Inflammatory macrophage treated with lipopolysaccharide for 4 hours (primary cell): Measurements from ENCODE around the gene OR2L3.
"Not testable (repeated sequence)": the region's sequence is repeated elsewhere in the genome, so short reads cannot be mapped to it uniquely, and the experiment has no call there.

Source experiments
- DNase-seq: peaks from one replicate; pipeline ENCODE4 v3.0.0-alpha.2; 2020

The OR2L3 gene, protein sequence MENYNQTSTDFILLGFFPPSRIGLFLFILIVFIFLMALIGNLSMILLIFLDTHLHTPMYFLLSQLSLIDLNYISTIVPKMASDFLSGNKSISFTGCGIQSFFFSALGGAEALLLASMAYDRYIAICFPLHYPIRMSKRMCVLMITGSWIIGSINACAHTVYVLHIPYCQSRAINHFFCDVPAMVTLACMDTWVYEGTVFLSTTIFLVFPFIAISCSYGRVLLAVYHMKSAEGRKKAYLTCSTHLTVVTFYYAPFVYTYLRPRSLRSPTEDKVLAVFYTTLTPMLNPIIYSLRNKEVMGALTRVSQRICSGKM

DNA sequence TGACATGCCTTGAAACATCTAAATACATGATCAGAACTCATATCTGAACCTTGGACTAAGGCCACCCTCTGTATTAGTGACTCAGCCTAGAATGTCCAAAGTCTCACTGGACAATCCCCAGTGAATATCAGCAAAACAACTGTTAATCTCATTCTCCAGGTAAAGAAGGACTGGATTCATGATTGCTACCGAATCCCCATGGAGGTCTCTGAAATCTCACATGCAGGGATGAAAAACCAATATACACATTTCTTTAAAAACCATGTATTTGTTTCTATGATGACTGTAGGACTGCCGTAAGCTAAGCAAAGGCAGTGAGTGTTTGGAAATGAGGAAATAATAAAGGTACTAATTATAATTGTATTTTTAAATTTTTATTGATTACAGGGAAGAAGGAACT lies at the start of gene OR2L3:
OR2L3 (plus strand) TSS at position 301 of the 400 bp plus-strand sequence. CDS start 13,846 bp downstream, outside the sequence.
- no peak for DNase-seq

DNA sequence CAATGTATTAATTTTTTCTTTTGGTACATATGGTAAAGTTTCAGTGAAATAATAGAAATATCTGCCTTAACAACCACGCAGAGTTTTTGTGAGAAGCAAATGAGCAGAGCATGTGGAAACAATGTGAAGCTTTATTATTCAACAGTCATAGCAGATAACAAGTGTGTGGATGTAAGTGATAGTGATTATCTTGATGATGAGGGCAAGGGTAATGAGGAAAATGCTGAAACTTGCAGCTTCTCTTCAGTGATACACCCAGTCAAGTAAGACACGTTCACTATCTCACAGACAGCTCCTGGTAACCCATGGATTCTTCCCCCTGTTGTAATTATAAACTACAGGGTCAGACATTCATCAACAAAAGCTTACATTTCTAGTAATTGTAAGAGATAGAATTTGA lies 47.8 kb upstream of the OR2L3 start:
- DNase-seq = no peak

DNA sequence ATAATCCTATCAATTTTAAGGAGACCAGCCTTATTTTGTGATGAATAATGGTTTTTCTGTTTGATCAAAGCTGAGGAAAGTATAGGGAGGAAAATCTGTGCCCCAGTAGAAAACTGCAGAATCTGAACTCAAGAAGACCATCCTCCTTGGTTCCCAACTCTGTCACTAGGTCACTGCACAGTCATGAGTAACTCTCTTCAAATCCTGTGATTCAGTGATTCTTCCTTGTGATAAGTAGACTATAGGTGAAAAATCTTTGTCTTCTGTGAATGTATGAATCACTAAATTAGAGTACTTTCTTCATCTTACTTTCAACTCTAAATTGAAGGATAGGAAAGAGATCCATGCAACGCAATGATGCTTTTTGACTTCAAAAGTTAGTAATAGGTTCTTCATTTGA lies 46.5 kb upstream of the OR2L3 start:
- no peak for DNase-seq

DNA sequence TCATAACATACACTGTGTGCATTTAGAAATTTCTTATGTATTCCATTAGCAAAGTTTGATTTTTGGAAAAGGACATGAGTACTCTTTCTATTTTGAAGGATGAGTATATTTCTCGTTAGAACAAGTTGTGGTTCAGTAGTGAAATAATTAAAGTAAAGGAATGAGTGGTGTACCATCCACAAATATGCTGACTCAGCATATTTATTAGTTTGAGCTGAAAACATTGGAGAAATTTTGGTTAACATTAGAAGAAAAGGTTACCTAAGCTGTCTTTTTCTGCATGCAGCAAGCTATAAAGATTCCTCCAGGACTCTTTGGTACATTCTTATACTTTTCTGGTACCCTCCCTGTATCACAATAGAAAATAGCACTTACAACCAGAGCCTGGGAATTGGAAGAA lies 38.9 kb upstream of the OR2L3 start:
- DNase-seq = no peak

DNA sequence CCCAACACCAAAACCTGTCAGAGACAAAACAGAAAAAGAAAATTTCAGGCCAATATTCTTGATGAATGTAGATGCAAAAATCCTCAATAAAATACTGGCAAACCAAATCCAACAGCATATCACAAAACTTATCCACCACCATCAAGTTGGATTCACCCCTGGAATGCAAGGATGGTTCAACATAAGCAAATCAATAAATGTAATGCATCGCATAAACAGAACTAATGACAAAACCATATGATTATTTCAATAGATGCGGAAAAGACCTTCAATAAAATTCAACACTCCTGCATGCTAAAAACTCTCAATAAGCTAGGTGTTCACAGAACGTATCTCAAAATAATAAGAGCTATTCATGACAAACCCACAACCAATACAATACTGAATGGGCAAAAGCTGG lies 37.0 kb upstream of the OR2L3 start:
- DNase-seq = no peak

DNA sequence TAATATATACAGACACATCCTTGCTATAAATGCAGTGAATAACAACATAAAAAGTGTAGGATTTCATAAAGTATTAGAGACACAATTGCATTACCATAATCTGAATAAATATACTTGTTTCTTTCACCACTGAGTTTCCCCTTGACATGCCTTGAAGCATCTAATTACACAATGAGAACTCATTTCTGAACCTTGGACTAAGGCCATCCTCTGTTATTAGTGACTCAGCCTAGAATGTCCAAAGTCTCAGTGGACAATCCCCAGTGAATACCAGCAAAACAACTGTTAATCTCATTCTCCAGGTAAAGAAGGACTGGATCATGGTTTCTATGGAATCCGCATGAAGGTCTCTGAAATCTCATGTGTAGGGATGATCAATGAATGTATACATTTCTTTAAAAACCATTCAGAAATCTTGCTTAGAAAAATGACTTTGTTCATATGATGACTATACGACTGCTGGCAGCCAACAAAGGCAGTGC lies 33.4 kb upstream of the OR2L3 start, which contains the start of gene OR2L5:
OR2L5 (plus strand) TSS at position 432 of the 482 bp plus-strand sequence. CDS start 8,288 bp downstream, outside the sequence.
- no peak for DNase-seq

DNA sequence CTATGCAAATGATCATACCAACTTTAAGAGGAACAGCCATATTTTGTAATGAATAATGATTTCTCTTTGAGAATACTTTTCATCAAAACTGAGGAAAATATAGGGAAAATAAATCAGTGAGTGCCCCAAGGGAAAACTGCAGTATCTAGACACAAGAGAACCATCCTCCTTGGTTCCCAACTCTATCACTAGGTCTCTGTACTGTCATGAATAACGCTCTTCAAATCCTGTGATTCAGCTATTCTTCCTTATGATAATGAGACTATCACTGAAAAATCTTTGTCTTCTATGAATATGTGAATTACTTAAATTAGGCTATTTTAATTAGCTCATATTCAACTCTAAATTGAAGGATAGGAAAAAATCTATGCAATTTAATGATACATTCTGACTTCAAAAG lies 30.8 kb upstream of the OR2L3 start:
- DNase-seq = no peak

DNA sequence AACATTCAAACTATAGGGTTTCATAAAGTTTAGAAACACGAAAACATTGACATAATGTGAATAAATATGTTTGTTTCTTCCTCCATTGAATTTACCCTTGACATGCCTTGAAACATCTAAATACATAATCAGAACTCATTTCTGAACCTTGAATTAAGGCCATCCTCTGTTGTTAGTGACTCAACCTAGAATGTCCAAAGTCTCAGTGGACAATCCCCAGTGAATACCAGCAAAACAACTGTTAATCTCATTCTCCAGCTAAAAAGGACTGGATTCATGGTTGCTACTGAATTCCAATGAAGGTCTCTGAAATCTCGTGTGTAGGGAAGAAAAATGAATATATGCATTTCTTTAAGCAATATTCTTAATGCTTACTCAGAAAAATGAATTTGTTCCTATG lies 16.9 kb upstream of the OR2L3 start, which contains the start of gene OR2L2:
OR2L2 (plus strand) TSS at position 301 of the 400 bp plus-strand sequence. CDS start 8,198 bp downstream, outside the sequence.
- no peak for DNase-seq

DNA sequence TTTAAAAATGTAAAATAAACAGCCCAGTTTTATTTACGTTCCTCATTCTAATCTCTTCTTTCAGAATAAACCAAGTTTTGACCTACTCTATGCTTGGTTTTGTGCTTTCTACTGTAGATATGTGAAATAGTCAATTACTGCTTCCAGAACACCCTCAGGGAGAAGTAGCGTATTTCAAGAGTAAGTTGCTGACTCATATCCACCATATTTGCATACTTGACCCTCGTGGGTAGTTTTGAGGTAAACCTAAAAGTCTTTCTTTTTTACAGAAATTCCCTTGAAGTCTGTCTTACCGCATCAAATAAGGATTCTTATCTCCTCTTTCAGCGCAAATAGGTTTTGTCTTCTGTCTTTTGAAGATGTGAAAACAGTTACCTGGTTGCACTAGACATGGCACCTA lies 1.4 kb upstream of the OR2L3 start:
- DNase-seq = no peak

DNA sequence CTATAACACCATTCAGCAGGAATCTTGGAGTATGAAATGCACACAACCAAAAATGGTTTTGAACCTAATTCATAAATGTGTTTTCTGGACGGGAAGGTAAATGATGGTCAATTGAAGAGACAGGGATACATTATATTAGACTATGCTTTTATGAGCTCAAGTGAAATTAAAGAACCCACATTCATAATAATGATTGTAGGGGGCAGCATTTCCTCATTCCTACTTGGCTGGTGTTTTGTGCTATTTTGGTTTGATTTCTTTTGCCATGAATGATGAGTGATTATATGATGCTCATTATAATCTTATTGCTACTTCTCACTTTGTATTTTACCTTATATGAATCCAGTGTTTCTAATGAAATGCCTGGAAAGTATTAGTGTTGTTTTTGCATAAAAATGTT lies 372 bp downstream of the OR2L3 start:
- no peak for DNase-seq

DNA sequence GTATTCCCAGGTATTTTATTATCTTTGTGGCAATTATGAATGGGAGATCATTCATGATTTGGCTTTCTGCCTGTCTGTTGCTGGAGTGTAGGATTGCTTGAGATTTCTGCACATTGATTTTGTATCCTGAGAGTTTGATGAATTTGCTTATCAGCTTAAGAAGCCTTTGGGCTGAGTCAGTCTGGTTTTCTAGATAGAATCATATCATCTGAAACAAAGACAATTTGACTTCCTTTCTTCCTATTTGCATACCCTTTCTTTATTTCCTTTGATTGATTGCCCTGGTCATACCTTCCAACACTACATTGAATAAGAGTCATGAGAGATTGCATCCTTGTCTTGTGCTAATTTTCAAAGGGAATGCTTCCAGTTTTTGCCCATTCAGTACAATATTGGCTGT lies 8.0 kb downstream of the OR2L3 start:
- DNase-seq = no peak

DNA sequence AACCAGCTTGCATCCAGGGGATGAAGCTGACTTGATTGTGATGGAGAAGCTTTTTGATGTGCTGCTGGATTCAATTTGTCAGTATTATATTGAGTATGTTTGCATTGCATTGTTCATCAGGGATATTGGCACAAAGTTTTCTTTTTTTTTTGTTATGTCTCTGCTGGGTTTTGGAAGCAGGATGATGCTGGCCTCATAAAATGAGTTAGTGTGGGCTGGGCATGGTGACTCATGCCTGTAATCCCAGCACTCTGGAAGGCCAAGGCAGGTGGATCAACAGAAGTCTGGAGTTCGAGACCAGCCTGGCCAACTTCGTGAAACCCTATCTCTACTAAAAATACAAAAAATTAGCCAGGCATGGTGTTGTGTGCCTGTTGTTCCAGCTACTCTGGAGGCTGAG lies 8.6 kb downstream of the OR2L3 start:
- DNase-seq = no peak

DNA sequence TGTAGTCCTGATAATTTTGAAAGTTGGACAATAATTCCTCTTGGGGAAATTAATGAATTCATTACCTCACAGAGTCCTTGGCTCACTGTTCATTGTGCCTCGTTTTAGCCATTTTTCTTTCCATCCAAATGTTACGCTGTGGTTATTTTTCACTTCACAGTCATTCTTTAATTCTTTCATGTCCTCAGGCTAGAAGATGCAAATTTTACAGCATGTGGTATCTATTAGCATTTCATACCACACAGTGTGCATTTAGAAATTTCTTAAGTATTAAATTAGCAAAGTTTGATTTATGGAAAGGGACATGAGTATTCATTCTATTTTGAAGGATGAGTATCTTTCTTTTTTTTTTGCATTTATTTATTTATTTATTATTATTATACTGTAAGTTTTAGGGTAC lies 18.4 kb downstream of the OR2L3 start:
- DNase-seq = no peak

DNA sequence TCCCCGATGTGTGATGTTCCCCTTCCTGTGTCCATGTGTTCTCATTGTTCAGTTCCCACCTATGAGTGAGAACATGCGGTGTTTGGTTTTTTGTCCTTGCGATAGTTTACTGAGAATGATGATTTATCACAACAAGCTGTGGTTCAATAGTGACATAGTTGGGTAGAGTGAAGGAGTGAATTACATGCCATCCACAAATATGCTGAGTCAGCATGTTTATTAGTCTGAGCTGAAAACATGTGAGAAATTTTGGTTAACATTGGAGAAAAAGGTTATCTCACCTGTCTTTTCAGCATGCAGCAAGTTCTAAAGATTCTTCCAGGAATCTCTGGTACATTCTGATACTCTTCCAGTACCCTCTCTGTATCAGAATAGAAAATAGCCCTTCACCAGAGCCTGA lies 19.0 kb downstream of the OR2L3 start:
- no peak for DNase-seq

DNA sequence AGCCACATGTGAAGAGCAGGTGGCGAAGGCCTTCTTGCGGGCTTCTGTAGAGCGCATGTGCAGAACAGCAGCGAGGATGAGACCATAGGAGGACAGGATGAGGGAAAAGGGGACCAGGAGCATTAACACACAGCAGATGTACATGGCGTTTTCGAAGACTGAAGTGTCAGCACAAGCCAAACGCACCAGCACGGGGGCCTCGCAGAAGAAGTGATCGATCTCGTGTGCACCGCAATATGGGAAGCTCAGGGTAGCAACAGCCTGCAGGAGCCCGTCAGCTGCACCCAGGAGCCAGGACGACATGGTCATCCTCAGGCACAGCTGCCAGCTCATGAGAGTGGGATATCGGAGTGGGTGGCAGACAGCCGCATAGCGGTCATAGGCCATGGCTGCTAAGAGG lies 37.2 kb downstream of the OR2L3 start:
- not testable (repeated sequence) for DNase-seq

DNA sequence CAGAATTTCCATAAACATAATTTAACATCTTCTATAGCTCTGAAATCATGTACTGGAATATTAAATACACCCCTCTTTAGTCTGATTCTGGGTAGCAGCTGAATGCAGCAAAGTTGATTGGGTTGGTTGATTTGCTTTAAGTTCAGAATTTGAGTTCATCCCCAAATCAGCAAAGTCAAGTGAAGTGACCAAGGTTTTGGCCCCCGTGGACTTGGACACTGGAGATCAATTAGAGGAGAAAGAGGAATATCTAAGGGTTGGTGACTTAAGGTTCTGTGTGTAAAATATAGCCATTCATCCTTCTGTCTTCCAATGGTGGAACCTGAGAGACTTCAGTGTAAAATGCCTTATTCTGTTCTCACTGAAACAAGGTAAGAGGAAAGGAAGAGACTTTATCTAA lies 48.2 kb downstream of the OR2L3 start, which contains the start of gene OR2L13:
OR2L13 (plus strand) TSS at position 301 of the 400 bp plus-strand sequence. CDS start 4,192 bp downstream, outside the sequence.
- no peak for DNase-seq

DNA sequence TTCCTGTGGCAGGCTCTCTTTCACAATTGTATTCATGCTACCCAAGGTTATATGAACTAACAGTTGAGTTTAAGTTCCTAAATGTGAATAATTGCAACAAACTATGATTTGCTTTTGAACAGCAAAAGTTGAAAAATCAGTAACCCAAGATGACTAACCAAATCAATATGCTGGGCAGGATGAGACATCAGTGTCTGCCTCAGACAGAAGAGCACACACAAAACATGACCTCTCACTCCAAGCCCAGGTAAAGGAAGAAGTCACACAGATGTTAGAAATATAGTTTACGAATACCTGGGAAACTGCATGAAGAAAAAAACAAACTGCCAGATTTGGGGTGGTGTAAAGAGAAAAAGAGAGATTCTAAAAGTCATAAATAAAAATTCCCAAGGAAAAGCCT lies 51.9 kb downstream of the OR2L3 start:
- no peak for DNase-seq

DNA sequence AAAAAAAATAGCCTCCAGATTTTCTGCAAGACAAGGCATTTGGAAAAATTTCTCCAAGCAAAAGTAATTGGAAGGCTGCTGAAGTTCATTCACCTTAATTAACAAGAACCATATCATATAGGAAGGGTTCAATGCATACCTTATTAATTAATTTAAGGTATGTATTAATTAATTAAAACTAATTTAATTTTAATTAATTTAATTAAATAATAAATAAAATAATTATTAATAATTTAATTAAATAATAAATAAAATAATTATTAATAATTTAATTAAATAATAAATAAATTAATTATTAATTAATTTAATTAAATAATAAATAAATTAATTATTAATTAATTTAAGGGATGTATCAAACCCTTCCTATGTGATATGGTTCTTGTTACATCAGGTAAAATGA lies 56.2 kb downstream of the OR2L3 start:
- DNase-seq = no peak

DNA sequence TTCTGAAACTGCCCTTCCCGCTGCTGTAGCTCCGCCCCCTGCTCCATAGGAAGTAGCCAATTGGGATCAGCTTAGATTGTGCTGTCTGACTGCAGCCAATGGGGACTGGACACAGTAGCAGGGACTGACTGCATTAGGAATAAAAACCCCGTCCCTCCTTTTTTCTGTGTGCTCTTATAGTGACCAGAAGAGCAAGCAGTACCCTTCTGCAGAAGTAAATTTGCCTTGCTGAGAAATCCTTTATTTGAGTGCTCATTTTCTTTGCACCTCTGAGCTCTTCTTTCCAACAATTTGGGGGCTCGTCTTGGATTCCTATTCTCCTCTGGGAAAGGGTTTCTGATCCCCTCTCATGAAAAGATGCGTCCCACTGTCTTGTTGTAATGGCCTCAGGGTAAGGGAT lies 64.5 kb downstream of the OR2L3 start:
- DNase-seq = no peak
